Retinal pigment epithelial cell (primary cell): ENCODE results near the gene TEX2.

Experiments
- DNase-seq: peaks from one replicate; pipeline ENCODE4 v3.0.0-alpha.2; 2010; ENCODE audit warnings: low read depth
- H3K4me3 ChIP-seq: 2 replicates; pipeline ENCODE4 v1.5.1; 2011; ENCODE audit warnings: mild to moderate bottlenecking, low read length, control low read depth, moderate library complexity
- TF ChIP-seq, protein P1 (sequence below): conservative IDR thresholded peaks from 2 replicates; pipeline ENCODE4 v1.5.1; 2011; ENCODE audit warnings: low read depth, low read length, control low read depth, inconsistent platforms

TEX2 gene

DNA sequence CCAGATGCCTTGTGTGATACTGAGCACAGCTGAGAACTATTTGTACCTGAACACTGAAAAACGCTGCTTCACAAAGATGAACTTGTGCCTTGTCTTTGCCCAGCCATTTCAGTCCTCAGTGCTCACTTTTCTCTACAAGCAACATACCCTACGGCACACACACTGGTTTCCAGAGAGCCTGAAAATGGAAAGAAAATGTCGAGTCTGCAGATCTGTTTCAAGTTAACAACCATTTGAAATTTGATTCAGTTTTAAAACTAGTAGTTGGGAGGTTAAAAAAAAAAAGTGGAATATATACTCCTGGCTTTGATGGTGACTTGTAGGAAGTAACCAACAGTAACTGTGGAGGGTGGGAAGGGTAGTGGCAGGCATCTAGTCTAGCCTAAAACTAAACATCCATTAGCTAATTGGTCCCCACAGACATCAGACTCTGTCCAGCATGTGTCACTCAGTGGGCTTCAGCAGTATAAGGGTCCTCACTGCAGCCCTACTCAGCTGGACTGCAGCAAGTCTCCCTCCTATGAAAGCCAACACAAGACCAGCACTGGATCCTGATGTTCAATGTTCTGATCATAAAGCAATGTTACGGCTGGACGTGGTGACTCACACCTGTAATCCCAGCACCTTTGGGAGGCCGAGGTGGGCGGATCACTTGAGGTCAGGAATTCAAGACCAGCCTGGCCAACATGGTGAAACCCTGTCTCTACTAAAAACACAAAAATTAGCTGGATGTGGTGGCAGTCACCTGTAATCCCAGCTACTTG is 160.3 kb downstream of the TEX2 start:
- no peak for DNase-seq
- H3K4me3 ChIP-seq, result no peak overlapping the region
- TF ChIP-seq, protein P1, sequence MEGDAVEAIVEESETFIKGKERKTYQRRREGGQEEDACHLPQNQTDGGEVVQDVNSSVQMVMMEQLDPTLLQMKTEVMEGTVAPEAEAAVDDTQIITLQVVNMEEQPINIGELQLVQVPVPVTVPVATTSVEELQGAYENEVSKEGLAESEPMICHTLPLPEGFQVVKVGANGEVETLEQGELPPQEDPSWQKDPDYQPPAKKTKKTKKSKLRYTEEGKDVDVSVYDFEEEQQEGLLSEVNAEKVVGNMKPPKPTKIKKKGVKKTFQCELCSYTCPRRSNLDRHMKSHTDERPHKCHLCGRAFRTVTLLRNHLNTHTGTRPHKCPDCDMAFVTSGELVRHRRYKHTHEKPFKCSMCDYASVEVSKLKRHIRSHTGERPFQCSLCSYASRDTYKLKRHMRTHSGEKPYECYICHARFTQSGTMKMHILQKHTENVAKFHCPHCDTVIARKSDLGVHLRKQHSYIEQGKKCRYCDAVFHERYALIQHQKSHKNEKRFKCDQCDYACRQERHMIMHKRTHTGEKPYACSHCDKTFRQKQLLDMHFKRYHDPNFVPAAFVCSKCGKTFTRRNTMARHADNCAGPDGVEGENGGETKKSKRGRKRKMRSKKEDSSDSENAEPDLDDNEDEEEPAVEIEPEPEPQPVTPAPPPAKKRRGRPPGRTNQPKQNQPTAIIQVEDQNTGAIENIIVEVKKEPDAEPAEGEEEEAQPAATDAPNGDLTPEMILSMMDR, result no peak

DNA sequence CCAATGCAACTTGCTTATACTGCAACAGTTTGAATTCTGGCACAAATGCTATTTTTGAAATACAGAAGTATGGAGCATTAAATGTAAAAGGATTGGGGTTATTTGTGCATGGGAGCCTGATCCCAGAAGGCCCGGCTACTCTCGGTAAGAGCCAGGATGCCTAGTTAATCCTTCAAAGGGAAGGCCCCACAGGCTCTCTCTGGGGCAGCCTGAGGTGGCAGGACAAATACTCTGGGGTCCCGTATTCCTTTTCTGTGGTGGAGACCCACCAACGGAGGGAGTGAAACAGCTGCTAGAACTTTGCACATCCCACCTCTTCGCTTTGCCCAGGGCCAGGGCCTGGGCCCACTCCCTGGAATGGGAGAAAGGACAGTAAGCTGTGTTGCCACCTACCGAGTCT is 163.5 kb downstream of the TEX2 start:
- H3K4me3 ChIP-seq, result no peak overlapping the region
- TF ChIP-seq, protein P1, result no peak
- DNase-seq, result no peak
